ENCODE results near the gene ALDH9A1. TPM values are rescaled to one million over a fixed set of nuclear protein-coding genes. Genes with fewer than 3 reads are reported as not detected.

Gene ALDH9A1
- total RNA-seq, 1 donor from 2014 or later, result 68.2 TPM

GRCh38 chr1:165734906-165735305 is 36.5 kb upstream of the ALDH9A1 start:
- Histone ChIP-seq H3K4me3 (ENCODE audit: insufficient read depth, low read depth, low read length) (no peak overlapping the region), H3K9ac (ENCODE audit: low read length) (no peak overlapping the region), H2AFZ (ENCODE audit: low read depth, low read length) (no peak overlapping the region), H3K4me1 (ENCODE audit: insufficient read depth, low read length) (no peaks in the 10 kb centered on the region), H4K20me1 (ENCODE audit: insufficient read depth, low read length) (no peaks in the 10 kb centered on the region), H3K9me3 (ENCODE audit: insufficient read depth, low read depth, low read length) (no peaks in the 10 kb centered on the region), H3K36me3 (ENCODE audit: insufficient read depth, low read length) (peaks cover 14% of the 10 kb centered on the region), H3K4me2 (ENCODE audit: low read length) (no peak overlapping the region), H3K27me3 (ENCODE audit: insufficient read depth, low read length) (no peaks in the 10 kb centered on the region), H3K27ac (ENCODE audit: low read depth, low read length) (no peak overlapping the region), H3K79me2 (ENCODE audit: insufficient read depth, low read length) (peaks cover 9% of the 10 kb centered on the region)
- no peaks in the 10 kb centered on the region for H3K4me1 Mint-ChIP-seq (ENCODE audit: low read depth, unreplicated experiment)
- DNase-seq (ENCODE audit: low read depth) (no peak), FAIRE-seq (no peak)
- TF ChIP-seq EZH2 (IDR thresholded peaks at IDR 0.05; ENCODE audit: insufficient read depth, low read length), result no peak
- TF ChIP-seq, protein P1, sequence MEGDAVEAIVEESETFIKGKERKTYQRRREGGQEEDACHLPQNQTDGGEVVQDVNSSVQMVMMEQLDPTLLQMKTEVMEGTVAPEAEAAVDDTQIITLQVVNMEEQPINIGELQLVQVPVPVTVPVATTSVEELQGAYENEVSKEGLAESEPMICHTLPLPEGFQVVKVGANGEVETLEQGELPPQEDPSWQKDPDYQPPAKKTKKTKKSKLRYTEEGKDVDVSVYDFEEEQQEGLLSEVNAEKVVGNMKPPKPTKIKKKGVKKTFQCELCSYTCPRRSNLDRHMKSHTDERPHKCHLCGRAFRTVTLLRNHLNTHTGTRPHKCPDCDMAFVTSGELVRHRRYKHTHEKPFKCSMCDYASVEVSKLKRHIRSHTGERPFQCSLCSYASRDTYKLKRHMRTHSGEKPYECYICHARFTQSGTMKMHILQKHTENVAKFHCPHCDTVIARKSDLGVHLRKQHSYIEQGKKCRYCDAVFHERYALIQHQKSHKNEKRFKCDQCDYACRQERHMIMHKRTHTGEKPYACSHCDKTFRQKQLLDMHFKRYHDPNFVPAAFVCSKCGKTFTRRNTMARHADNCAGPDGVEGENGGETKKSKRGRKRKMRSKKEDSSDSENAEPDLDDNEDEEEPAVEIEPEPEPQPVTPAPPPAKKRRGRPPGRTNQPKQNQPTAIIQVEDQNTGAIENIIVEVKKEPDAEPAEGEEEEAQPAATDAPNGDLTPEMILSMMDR (IDR thresholded peaks at IDR 0.05; ENCODE audit: insufficient read depth, low read depth, low read length), result no peak
- H3K4me3 Mint-ChIP-seq (ENCODE audit: unreplicated experiment), result no peak overlapping the region
- H3K9me3 Mint-ChIP-seq (ENCODE audit: unreplicated experiment), result no peaks in the 10 kb centered on the region
- H3K27me3 Mint-ChIP-seq (ENCODE audit: low read depth, unreplicated experiment), result no peaks in the 10 kb centered on the region
- no peak overlapping the region for H3K27ac Mint-ChIP-seq (ENCODE audit: unreplicated experiment)
- H3K36me3 Mint-ChIP-seq (ENCODE audit: low read depth, unreplicated experiment), result peaks cover 9% of the 10 kb centered on the region

GRCh38 chr1:165726841-165727240 is 28.5 kb upstream of the ALDH9A1 start:
- Histone ChIP-seq H3K4me1 (ENCODE audit: insufficient read depth, low read length) (no peaks in the 10 kb centered on the region), H3K9me3 (ENCODE audit: insufficient read depth, low read depth, low read length) (no peaks in the 10 kb centered on the region), H2AFZ (ENCODE audit: low read depth, low read length) (no peak overlapping the region), H3K27me3 (ENCODE audit: insufficient read depth, low read length) (no peaks in the 10 kb centered on the region), H3K4me3 (ENCODE audit: insufficient read depth, low read depth, low read length) (no peak overlapping the region), H3K36me3 (ENCODE audit: insufficient read depth, low read length) (peaks cover 14% of the 10 kb centered on the region), H3K9ac (ENCODE audit: low read length) (no peak overlapping the region), H3K79me2 (ENCODE audit: insufficient read depth, low read length) (no peaks in the 10 kb centered on the region), H3K27ac (ENCODE audit: low read depth, low read length) (no peak overlapping the region), H3K4me2 (ENCODE audit: low read length) (no peak overlapping the region), H4K20me1 (ENCODE audit: insufficient read depth, low read length) (no peaks in the 10 kb centered on the region)
- Mint-ChIP-seq H3K9me3 (ENCODE audit: unreplicated experiment) (no peaks in the 10 kb centered on the region), H3K27ac (ENCODE audit: unreplicated experiment) (no peak overlapping the region), H3K36me3 (ENCODE audit: low read depth, unreplicated experiment) (peaks cover 15% of the 10 kb centered on the region), H3K4me1 (ENCODE audit: low read depth, unreplicated experiment) (no peaks in the 10 kb centered on the region), H3K4me3 (ENCODE audit: unreplicated experiment) (no peak overlapping the region), H3K27me3 (ENCODE audit: low read depth, unreplicated experiment) (no peaks in the 10 kb centered on the region)
- DNase-seq (ENCODE audit: low read depth) (no peak), FAIRE-seq (peak; percentile 78)
- TF ChIP-seq, protein P1 (IDR thresholded peaks at IDR 0.05; ENCODE audit: insufficient read depth, low read depth, low read length), result no peak
- no peak for TF ChIP-seq EZH2 (IDR thresholded peaks at IDR 0.05; ENCODE audit: insufficient read depth, low read length)

DNA sequence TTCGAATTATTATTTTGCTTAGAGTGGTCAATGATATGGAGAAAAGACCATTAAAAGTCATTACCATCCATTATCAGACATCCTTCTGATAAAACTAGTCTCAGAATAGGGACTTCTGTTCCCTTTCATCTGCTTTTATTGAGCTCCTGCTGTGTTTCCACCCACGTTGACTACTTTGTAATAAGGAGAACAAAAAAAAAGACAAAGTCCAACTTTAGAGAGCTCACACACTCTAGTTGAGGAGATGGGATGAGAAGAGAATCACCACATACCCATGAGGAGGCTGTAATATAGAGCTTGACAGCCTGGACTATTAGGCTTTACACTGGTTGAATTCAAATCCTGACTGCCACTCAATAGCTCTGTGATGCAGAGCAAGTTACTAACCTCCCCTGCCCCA is 27.8 kb upstream of the ALDH9A1 start:
- no peaks in the 10 kb centered on the region for H3K27me3 ChIP-seq (ENCODE audit: insufficient read depth, low read length)
- no peak for DNase-seq (ENCODE audit: low read depth)
- no peak for FAIRE-seq

More for the DNA sequence above, 27.8 kb upstream of the ALDH9A1 start:
- H3K4me3 ChIP-seq (ENCODE audit: insufficient read depth, low read depth, low read length), result no peak overlapping the region
- H4K20me1 ChIP-seq (ENCODE audit: insufficient read depth, low read length), result no peaks in the 10 kb centered on the region
- no peak overlapping the region for H3K4me2 ChIP-seq (ENCODE audit: low read length)
- TF ChIP-seq, protein P1 (IDR thresholded peaks at IDR 0.05; ENCODE audit: insufficient read depth, low read depth, low read length), result no peak
- no peak for TF ChIP-seq EZH2 (IDR thresholded peaks at IDR 0.05; ENCODE audit: insufficient read depth, low read length)
- no peaks in the 10 kb centered on the region for H3K9me3 ChIP-seq (ENCODE audit: insufficient read depth, low read depth, low read length)
- peaks cover 15% of the 10 kb centered on the region for H3K36me3 Mint-ChIP-seq (ENCODE audit: low read depth, unreplicated experiment)
- H3K9ac ChIP-seq (ENCODE audit: low read length), result no peak overlapping the region
- no peak overlapping the region for H3K27ac Mint-ChIP-seq (ENCODE audit: unreplicated experiment)
- H2AFZ ChIP-seq (ENCODE audit: low read depth, low read length), result no peak overlapping the region
- H3K9me3 Mint-ChIP-seq (ENCODE audit: unreplicated experiment), result no peaks in the 10 kb centered on the region
- H3K79me2 ChIP-seq (ENCODE audit: insufficient read depth, low read length), result no peaks in the 10 kb centered on the region
- no peaks in the 10 kb centered on the region for H3K4me1 Mint-ChIP-seq (ENCODE audit: low read depth, unreplicated experiment)
- peaks cover 14% of the 10 kb centered on the region for H3K36me3 ChIP-seq (ENCODE audit: insufficient read depth, low read length)
- H3K27me3 Mint-ChIP-seq (ENCODE audit: low read depth, unreplicated experiment), result no peaks in the 10 kb centered on the region
- no peak overlapping the region for H3K27ac ChIP-seq (ENCODE audit: low read depth, low read length)
- H3K4me3 Mint-ChIP-seq (ENCODE audit: unreplicated experiment), result no peak overlapping the region
- no peaks in the 10 kb centered on the region for H3K4me1 ChIP-seq (ENCODE audit: insufficient read depth, low read length)

All from astrocyte (in vitro differentiated cells and primary cell).